Measurements from ENCODE around the gene MERTK. TPM values are rescaled to one million over a fixed set of nuclear protein-coding genes. Genes with fewer than 3 reads are reported as not detected.

Gene MERTK
- total and polyA plus RNA-seq, 7 donors, result 0.73 to 4.2 (median 1.6) TPM

DNA sequence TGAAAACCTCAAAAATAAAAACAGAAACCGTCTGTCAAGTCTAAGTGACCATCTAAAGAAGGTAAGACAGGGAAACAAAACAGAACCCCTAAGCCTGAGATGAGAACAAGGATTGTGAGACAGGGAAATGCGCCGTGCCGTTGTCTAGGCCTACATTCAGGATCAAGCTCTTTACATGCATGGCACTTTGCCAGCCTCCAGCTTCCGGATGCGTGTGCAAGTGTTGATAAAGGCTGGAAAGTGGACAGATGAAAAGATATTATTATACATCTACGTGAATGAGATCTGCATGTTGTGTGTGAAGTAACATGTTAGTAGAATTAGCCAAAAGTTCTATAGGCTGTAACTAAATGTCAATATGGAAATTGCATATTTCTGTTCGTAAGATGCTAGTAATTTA is 128.1 kb downstream of the MERTK start:
- ATAC-seq (no peak), DNase-seq (no peak)
- Histone ChIP-seq H3K4me3 (no peak overlapping the region), H3K36me3 (ENCODE audit: insufficient read depth in 1 of 2, low read depth in 1 of 2) (no peaks in the 10 kb centered on the region), H3K9me3 (no peaks in the 10 kb centered on the region), H3K27me3 (ENCODE audit: insufficient read depth in 3 of 3, low read length in 2 of 3) (peaks cover 0 to 5% (median 0%) of the 10 kb centered on the region in 3 donors), H3K27ac (no peak overlapping the region), H3K4me1 (peaks cover 3% of the 10 kb centered on the region)
- WGBS, 3 donors, result 64 to 67% (median 65%) methylated on average over 8 of the region's 8 CpGs
- intact Hi-C loops (cut with DNase I), result no loop called here
- TF ChIP-seq CTCF (IDR thresholded peaks at IDR 0.05), result no peak

DNA sequence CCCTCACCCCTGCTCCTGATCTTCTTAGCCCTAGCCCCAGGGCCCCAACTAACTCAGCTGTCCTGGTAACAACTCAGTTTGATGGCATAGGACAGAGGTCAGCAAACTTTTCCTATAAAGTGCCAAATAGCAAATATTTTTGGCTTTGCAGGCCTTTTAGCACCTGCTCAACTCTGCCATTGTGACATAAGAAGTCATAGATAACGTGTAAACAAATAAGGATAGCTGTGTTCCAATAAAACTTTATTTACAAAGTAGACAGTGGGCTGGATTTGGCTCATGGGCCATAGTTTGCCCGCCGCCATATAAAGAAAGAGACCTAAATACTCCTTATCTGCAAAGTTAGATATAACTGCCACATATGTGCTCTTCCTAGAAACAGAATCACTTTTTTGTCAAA is 129.4 kb downstream of the MERTK start:
- H3K27me3 ChIP-seq (ENCODE audit: insufficient read depth in 3 of 3, low read length in 2 of 3), result peaks cover 0 to 5% (median 0%) of the 10 kb centered on the region in 3 donors
- H3K27ac ChIP-seq, result no peak overlapping the region
- no peak overlapping the region for H3K4me3 ChIP-seq
- TF ChIP-seq CTCF (IDR thresholded peaks at IDR 0.05), result no peak
- H3K9me3 ChIP-seq, result no peaks in the 10 kb centered on the region
- no peaks in the 10 kb centered on the region for H3K36me3 ChIP-seq (ENCODE audit: insufficient read depth in 1 of 2, low read depth in 1 of 2)
- ATAC-seq (no peak), DNase-seq (no peak)
- 92 to 93% (median 92%) methylated on average over 3 of the region's 3 CpGs for WGBS, 3 donors
- H3K4me1 ChIP-seq, result peaks cover 9% of the 10 kb centered on the region
- intact Hi-C loops (cut with DNase I), result no loop called here

GRCh38 chr2:112029164-112029563 is 130.8 kb downstream of the MERTK start:
- no peak for ATAC-seq
- Histone ChIP-seq H3K4me1 (peaks cover 9% of the 10 kb centered on the region), H3K27me3 (ENCODE audit: insufficient read depth in 3 of 3, low read length in 2 of 3) (peaks cover 0 to 5% (median 0%) of the 10 kb centered on the region in 3 donors)

GRCh38 chr2:112031473-112032223 is 133.2 kb downstream of the MERTK start:
- no peak for ATAC-seq
- intact Hi-C loops (cut with DNase I), result no loop called here
- H3K9me3 ChIP-seq, result no peaks in the 10 kb centered on the region
- no peak overlapping the region for H3K4me3 ChIP-seq
- H3K4me1 ChIP-seq, result peaks cover 9% of the 10 kb centered on the region
- no peak overlapping the region for H3K27ac ChIP-seq
- no peak for TF ChIP-seq CTCF (IDR thresholded peaks at IDR 0.05)
- DNase-seq, result no peak
- peaks cover 0 to 5% (median 0%) of the 10 kb centered on the region in 3 donors for H3K27me3 ChIP-seq (ENCODE audit: insufficient read depth in 3 of 3, low read length in 2 of 3)
- no peaks in the 10 kb centered on the region for H3K36me3 ChIP-seq (ENCODE audit: insufficient read depth in 1 of 2, low read depth in 1 of 2)
- 5 to 10% (median 8%) methylated on average over 12 of the region's 12 CpGs for WGBS, 3 donors

More at GRCh38 chr2:112029164-112029563, 130.8 kb downstream of the MERTK start:
- no peak overlapping the region for H3K4me3 ChIP-seq
- no peak overlapping the region for H3K27ac ChIP-seq
- TF ChIP-seq CTCF (IDR thresholded peaks at IDR 0.05), result no peak
- no peaks in the 10 kb centered on the region for H3K9me3 ChIP-seq
- intact Hi-C loops (cut with DNase I), result no loop called here
- 95 to 96% (median 95%) methylated on average over 2 of the region's 2 CpGs for WGBS, 3 donors
- no peaks in the 10 kb centered on the region for H3K36me3 ChIP-seq (ENCODE audit: insufficient read depth in 1 of 2, low read depth in 1 of 2)
- DNase-seq, result no peak

- no peak for TF ChIP-seq CTCF (IDR thresholded peaks at IDR 0.05)
- H3K27ac ChIP-seq, result no peak overlapping the region
- H3K4me1 ChIP-seq, result peaks cover 9% of the 10 kb centered on the region
- no peak overlapping the region for H3K4me3 ChIP-seq
- H3K36me3 ChIP-seq (ENCODE audit: insufficient read depth in 1 of 2, low read depth in 1 of 2), result no peaks in the 10 kb centered on the region
- no peaks in the 10 kb centered on the region for H3K9me3 ChIP-seq
- 31 to 61% (median 54%) methylated on average over 4 of the region's 4 CpGs for WGBS, 3 donors
- H3K27me3 ChIP-seq (ENCODE audit: insufficient read depth in 3 of 3, low read length in 2 of 3), result peaks cover 0 to 5% (median 0%) of the 10 kb centered on the region in 3 donors
- DNase-seq (no peak), ATAC-seq (no peak)
- intact Hi-C loops (cut with DNase I), result no loop called here
Measured at GRCh38 chr2:112032224-112032586, 133.8 kb downstream of the MERTK start.

Measured in psoas muscle (tissue), 8 donors.